ENCODE data around the gene IMMP1L. TPM values are rescaled to one million over a fixed set of nuclear protein-coding genes. Genes with fewer than 3 reads are reported as not detected.
A peak's percentile ranks its signal among the peaks of the same experiment; 100 is the strongest.

The IMMP1L gene
- total RNA-seq, 1 donor from 2014 or later: 12.4 TPM

DNA sequence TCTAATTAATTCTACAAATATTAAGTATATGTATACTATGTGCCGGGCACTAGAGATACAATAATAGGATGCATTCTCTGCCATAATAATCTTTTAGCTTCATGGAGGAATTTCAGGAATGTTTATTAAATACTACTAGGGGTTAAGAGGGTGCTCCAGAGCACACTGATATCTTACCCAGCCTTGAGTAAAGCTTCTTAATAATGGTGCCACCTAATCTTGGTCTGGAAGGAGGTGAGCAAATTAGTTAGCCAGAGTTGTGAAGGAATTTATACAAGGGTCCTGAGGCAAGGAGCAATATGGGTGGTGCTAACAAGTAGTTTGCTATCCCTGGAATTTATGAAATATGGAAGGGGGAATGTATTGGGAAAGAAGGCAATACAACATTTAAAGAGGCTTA, 21.9 kb upstream of the IMMP1L start:
- no peak overlapping the region for H3K4me3 ChIP-seq
- ATAC-seq: peak; percentile 63
- intact Hi-C loops (cut with DNase I): no loop called here

DNA sequence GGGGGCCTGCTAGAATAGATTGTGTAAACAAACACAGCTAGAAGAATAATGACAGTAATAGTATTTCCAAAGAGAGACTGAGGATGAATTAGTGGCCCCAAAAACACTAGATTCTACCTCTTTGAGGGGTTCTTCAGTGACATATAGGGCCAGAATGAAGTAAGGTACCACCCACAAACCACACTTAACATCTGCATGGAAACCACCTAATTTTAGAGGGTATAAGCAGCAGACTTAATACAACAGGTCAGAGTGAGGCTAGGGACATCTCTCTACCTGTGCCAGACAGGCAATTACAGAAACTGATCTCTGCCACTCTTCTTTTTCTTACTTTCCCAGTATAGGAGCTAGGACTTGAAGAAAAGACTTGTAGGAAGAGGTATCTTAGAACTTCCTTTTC, 20.3 kb upstream of the IMMP1L start:
- intact Hi-C loops (cut with DNase I): no loop called here
- no peak for ATAC-seq

More for the DNA sequence above, 21.9 kb upstream of the IMMP1L start:
- DNase-seq: no peak
- H3K9me3 ChIP-seq: no peaks in the 10 kb centered on the region
- no peaks in the 10 kb centered on the region for H3K27me3 ChIP-seq
- TF ChIP-seq, protein P1, sequence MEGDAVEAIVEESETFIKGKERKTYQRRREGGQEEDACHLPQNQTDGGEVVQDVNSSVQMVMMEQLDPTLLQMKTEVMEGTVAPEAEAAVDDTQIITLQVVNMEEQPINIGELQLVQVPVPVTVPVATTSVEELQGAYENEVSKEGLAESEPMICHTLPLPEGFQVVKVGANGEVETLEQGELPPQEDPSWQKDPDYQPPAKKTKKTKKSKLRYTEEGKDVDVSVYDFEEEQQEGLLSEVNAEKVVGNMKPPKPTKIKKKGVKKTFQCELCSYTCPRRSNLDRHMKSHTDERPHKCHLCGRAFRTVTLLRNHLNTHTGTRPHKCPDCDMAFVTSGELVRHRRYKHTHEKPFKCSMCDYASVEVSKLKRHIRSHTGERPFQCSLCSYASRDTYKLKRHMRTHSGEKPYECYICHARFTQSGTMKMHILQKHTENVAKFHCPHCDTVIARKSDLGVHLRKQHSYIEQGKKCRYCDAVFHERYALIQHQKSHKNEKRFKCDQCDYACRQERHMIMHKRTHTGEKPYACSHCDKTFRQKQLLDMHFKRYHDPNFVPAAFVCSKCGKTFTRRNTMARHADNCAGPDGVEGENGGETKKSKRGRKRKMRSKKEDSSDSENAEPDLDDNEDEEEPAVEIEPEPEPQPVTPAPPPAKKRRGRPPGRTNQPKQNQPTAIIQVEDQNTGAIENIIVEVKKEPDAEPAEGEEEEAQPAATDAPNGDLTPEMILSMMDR (IDR thresholded peaks at IDR 0.05): no peak
- no peak overlapping the region for H3K27ac ChIP-seq
- no peaks in the 10 kb centered on the region for H3K4me1 ChIP-seq
- H3K36me3 ChIP-seq: no peaks in the 10 kb centered on the region

DNA sequence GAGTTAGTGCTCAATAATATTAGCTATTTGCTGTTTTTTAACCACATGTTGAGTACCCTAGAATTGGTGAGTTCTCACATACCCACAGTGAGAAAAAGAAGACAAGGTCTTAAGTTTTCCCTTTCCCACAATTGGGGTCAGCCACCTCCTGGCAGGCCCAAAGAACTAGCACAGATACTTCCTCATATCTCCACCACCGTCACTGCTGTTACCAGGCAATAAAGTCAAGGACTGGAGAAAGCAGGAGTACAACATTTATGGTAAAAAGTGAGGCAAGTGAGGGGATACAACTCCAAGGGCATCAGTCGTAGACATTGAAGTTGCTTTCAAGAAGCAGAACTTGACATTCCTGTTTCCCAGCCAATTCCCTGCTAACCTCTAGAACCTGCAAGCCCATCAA, 19.8 kb upstream of the IMMP1L start:
- Histone ChIP-seq H3K36me3 (no peaks in the 10 kb centered on the region), H3K4me1 (no peaks in the 10 kb centered on the region), H3K4me3 (no peak overlapping the region), H3K9me3 (no peaks in the 10 kb centered on the region), H3K27me3 (no peaks in the 10 kb centered on the region), H3K27ac (no peak overlapping the region)
- peak; percentile 29 for ATAC-seq
- intact Hi-C loops (cut with DNase I): no loop called here
- TF ChIP-seq, protein P1 (IDR thresholded peaks at IDR 0.05): no peak
- DNase-seq: no peak

More for the DNA sequence above, 20.3 kb upstream of the IMMP1L start:
- Histone ChIP-seq H3K36me3 (no peaks in the 10 kb centered on the region), H3K27ac (no peak overlapping the region), H3K9me3 (no peaks in the 10 kb centered on the region), H3K4me1 (no peaks in the 10 kb centered on the region), H3K4me3 (no peak overlapping the region), H3K27me3 (no peaks in the 10 kb centered on the region)
- no peak for DNase-seq
- TF ChIP-seq, protein P1 (IDR thresholded peaks at IDR 0.05): no peak

DNA sequence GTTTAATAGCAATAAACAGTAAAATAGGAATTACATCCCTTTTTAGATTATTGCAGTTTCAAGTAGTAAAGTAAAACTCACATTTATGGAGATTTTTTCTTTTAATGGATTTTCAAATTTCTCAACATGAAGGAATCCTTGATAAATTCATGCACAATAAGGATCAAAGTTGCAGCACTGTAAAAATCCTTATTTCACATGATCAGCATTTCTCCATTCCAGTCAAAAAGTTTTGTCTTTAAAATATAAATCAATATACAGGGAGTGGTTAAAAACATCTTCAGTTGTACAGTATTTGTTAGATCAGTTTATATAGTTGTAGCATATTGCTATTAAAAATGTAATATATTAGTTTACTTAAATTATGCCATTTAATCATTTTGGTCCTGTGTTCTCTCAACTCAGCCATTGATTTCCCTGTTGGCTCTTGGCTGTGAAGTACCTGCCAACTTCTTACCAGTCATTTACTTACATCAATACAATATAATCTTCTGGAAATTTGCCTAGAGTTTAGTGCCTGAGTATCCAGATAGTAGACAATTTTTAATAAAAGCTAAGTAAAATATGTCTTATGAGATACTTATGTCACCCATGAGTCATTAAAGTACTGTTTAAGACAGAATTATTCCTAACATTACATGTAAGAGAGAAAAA, 12.2 kb upstream of the IMMP1L start:
- intact Hi-C loops (cut with DNase I): no loop called here
- Histone ChIP-seq H3K27ac (no peak overlapping the region), H3K4me3 (no peak overlapping the region), H3K27me3 (no peaks in the 10 kb centered on the region), H3K4me1 (no peaks in the 10 kb centered on the region), H3K9me3 (no peaks in the 10 kb centered on the region), H3K36me3 (no peaks in the 10 kb centered on the region)
- TF ChIP-seq, protein P1 (IDR thresholded peaks at IDR 0.05): no peak
- DNase-seq (no peak), ATAC-seq (no peak)

DNA sequence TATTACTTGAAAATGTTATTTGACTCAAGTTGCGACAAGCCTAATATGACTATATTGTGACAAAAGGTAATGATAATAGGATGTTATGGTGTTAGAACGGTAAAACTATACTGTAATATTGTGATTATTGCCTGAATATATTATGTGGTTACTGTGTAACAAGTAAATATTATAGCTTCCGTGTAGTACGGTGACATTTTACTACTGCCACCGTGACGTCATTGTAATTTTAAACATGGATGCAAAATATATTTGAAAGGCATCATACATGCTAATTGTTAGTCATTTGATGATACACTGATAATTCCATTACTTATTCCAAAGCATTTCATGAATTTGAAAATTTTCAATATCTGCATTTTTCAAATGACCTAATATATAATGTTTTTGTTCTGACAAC, 2.7 kb upstream of the IMMP1L start:
- Histone ChIP-seq H3K36me3 (no peaks in the 10 kb centered on the region), H3K4me3 (no peak overlapping the region), H3K27me3 (no peaks in the 10 kb centered on the region), H3K9me3 (no peaks in the 10 kb centered on the region), H3K4me1 (peaks cover 17% of the 10 kb centered on the region), H3K27ac (no peak overlapping the region)
- DNase-seq (no peak), ATAC-seq (no peak)
- intact Hi-C loops (cut with DNase I): no loop called here
- TF ChIP-seq, protein P1 (IDR thresholded peaks at IDR 0.05): no peak

DNA sequence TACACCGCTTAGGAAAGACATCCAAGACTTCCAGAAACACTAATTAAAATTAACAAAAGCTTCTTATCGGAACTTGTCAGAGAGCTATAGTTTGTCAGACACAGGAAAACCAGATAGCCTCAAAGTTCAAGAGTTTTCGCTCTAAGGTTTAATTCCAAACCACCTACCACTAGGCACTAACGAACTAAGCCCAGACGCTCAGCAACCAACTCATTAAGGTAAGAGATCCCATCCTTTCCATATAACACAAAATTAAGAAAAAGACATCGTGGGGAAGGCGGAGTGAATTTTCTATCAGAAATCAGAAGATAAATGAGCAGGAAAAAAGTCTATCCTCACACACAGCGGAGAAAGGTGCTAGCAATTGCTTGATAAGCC, 382 bp downstream of the IMMP1L start:
- intact Hi-C loops (cut with DNase I): no loop called here
- DNase-seq (no peak), ATAC-seq (no peak)
- H3K9me3 ChIP-seq: no peaks in the 10 kb centered on the region
- H3K4me1 ChIP-seq: peaks cover 17% of the 10 kb centered on the region
- peak overlapping the region; percentile 89 for H3K27ac ChIP-seq
- no peaks in the 10 kb centered on the region for H3K27me3 ChIP-seq
- H3K4me3 ChIP-seq: peak overlapping the region; percentile 83
- TF ChIP-seq, protein P1 (IDR thresholded peaks at IDR 0.05): no peak
- H3K36me3 ChIP-seq: no peaks in the 10 kb centered on the region

Data from upper lobe of right lung (tissue), 1 donor.